Activated CD8-positive, alpha-beta memory T cell treated with anti-CD3 and anti-CD28 coated beads for 36 hours (primary cell): ENCODE measurements around the gene TRMT61A. TPM values are rescaled to one million over a fixed set of nuclear protein-coding genes. Genes with fewer than 3 reads are reported as not detected.
"Not testable (repeated sequence)": the region's sequence is repeated elsewhere in the genome, so short reads cannot be mapped to it uniquely, and the experiment has no call there.

ENCODE experiments used
- CTCF ChIA-PET: fragments of 350-600 bp; sonication (Branson Sonifier 250); formaldehyde crosslinking; loops from one replicate; lab custom pipeline; 2021; ENCODE audit warnings: antibody characterized with exemption; lab: Charles Lee
- POLR2A ChIA-PET: fragments of 350-600 bp; sonication (Branson Sonifier 250); formaldehyde crosslinking; loops from one replicate; lab custom pipeline; 2021; ENCODE audit warnings: antibody characterized with exemption; lab: Charles Lee
- total RNA-seq, 2 experiments: library from RNA; stranded (reverse); gene quantifications; one replicate each; pipeline ENCODE4 v1.2.3, GENCODE V29; 2021

TRMT61A gene
- total RNA-seq, 2 experiments from 2014 or later: 23.2 TPM

- POLR2A ChIA-PET: interaction anchor here (1.0 kb wide), 1 partner anchor 9 kb away, joined by 3 read pairs; no protein-coding TSS in a partner anchor
- CTCF ChIA-PET: interaction anchor here (1.4 to 3.7 kb wide), 5 partner anchors 10 to 42 kb away, joined by 3 to 38 read pairs (median 7); partner anchors contain the start of genes BAG5 and TRMT61A
These were observed 8.7 kb upstream of the TRMT61A start for GRCh38 chr14:103520269-103520656.

- CTCF ChIA-PET: interaction anchor here (1.2 to 3.7 kb wide), 5 partner anchors 10 to 41 kb away, joined by 3 to 38 read pairs (median 7); partner anchors contain the start of genes BAG5 and TRMT61A
- POLR2A ChIA-PET: interaction anchor here (0.6 to 1.0 kb wide), 2 partner anchors 9 to 36 kb away, joined by 3 to 10 read pairs; no protein-coding TSS in a partner anchor
These were observed 8.1 kb upstream of the TRMT61A start for GRCh38 chr14:103520657-103521437.

- ChIA-PET POLR2A (no interaction called here), CTCF (interaction anchor here (1.2 to 3.7 kb wide), 6 partner anchors 9 to 40 kb away, joined by 3 to 38 read pairs (median 6); partner anchors contain the start of genes BAG5 and TRMT61A)
These were observed 7.5 kb upstream of the TRMT61A start for GRCh38 chr14:103521438-103521950.

DNA sequence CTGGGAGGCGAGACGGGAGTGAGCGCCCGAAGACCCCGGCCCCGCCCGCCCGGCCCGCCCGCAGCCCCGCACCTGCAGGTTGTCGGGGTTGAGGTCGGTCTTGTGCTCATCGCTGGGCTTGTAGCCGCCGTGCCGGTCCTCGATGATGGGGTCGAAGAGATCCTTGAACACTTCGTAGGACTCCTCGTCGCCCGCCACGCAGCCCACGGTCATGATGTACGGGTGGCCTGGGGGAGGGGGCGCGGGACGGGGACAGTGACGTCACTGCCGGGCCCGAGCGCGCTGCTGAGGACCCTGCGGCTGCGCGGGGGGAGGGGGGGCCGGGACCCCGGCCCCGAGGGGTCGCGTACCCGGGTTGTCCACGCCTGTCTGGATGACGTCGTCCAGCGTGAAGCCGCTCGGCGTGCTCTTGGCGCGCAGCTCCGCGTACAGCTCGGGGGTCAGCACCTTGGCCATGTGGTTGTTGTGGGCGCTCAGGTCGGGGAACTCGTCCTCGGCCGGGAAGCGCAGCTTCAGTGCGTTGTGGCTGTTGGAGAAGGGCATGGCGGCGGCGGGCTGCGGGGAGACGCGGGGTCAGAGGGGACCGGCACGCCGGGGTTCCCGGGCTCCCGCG lies 6.9 kb upstream of the TRMT61A start:
- POLR2A ChIA-PET: interaction anchor here (0.6 kb wide), 1 partner anchor 196 kb away, joined by 5 read pairs; no protein-coding TSS in a partner anchor

DNA sequence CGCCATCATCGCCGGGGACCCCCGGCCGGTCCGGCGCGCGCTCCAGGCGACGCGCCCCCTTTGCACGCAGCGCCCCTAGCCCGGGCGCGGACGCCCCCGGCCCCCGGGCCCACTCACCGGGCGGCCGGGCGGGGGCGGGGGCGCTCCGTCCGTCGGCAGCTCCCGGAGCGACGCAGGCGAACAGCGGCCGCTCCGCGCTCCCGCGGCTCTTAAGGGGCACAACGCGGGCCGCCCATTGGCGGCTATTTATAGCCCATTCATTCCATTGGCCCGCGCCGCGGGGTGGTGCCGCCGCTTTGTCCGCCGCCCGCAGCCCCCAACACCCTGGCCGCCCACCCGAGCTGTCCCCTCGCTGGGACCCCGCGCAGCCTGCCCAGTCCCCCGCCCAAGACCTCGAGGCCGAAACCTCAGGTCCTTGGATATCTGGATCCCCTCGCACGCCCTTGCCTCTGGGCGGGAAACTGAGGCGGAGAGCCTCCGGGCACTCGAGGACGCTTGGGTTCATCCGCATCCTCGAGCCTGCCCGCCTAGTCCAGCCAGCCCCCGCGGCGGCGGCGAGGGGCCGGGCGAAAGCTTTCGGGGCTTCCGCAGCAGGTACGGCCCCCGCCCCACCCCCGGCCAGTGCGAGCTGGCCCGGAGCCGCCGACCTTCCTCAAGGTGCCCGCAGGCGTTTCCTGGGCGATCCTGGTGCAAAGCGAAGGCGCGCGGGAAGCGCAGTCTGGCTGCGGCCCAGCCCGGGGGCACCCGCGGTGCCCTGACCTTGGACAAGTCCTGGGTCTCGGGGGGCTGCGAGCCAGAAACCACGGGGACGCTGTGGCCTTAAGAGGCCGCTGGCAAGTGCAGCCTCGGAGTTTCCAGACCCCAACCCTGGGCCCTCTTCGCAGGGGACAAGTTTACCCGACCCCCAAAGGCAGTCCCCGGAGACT lies 6.1 kb upstream of the TRMT61A start, which contains the start of gene CKB:
CKB (minus strand) TSS at position 182 of the 926 bp plus-strand sequence. CDS start 337 bp downstream, outside the sequence.
- POLR2A ChIA-PET: interaction anchor here (0.6 kb wide), 1 partner anchor 195 kb away, joined by 5 read pairs; no protein-coding TSS in a partner anchor

More for the DNA sequence above, 6.9 kb upstream of the TRMT61A start:
- CTCF ChIA-PET: interaction anchor here (1.2 to 1.7 kb wide), 3 partner anchors 12 to 39 kb away, joined by 4 to 5 read pairs (median 4); no protein-coding TSS in a partner anchor

GRCh38 chr14:103523575-103523954 lies 5.4 kb upstream of the TRMT61A start:
- ChIA-PET POLR2A (no interaction called here), CTCF (interaction anchor here (1.3 kb wide), 1 partner anchor 38 kb away, joined by 4 read pairs; no protein-coding TSS in a partner anchor)

More for the DNA sequence above, 6.1 kb upstream of the TRMT61A start, which contains the start of gene CKB:
- CTCF ChIA-PET: interaction anchor here (1.3 to 1.7 kb wide), 2 partner anchors 11 to 38 kb away, joined by 4 to 5 read pairs; no protein-coding TSS in a partner anchor

DNA sequence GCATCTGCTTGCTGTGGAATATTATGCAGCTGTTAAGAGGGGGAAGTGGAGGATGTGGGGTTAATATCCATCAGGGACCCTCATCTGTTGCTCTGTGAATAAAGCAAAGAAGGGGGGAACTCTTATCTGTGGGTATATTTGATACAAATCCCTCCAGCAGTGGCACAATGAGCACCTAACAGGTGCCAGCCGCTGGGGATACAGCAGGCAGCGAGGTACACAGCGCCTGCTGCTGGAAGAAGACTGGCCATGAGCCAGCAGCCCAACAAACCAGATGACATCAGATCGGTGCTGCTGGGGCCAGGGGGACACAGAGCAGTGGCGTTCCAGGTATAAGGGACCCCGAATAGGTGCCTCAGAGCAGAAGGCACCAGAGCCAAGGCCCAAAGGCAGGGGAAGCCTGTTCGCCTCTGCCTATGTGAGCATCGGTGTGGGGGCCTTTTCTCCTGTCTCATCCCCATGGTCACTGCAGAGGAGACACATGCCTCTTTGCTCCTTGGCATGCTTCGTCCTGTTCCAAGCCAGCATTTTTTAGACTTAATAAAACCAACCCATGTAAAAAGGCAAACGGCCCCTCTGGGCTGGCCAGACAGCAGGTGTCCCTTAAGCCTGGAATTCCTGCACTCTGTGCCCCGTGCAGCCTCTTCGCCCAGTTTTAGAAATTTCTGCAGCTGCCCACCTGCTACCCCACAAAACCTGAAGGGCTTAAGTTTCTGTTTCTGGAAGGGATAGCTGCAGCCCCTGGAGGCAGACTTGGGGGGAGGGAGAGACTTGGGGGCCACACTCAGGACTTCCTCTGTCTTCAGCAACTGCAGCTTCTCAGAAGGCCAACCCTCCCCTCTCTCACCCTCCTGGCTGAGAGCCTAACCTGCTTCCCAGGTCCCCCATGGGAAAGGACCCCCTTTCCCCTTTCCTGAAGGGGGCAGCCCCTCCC lies 4.7 kb upstream of the TRMT61A start:
- ChIA-PET POLR2A (no interaction called here), CTCF (no interaction called here)

- CTCF ChIA-PET, POLR2A ChIA-PET: not testable (repeated sequence)
These were observed 3.4 kb upstream of the TRMT61A start for GRCh38 chr14:103525430-103526246.

DNA sequence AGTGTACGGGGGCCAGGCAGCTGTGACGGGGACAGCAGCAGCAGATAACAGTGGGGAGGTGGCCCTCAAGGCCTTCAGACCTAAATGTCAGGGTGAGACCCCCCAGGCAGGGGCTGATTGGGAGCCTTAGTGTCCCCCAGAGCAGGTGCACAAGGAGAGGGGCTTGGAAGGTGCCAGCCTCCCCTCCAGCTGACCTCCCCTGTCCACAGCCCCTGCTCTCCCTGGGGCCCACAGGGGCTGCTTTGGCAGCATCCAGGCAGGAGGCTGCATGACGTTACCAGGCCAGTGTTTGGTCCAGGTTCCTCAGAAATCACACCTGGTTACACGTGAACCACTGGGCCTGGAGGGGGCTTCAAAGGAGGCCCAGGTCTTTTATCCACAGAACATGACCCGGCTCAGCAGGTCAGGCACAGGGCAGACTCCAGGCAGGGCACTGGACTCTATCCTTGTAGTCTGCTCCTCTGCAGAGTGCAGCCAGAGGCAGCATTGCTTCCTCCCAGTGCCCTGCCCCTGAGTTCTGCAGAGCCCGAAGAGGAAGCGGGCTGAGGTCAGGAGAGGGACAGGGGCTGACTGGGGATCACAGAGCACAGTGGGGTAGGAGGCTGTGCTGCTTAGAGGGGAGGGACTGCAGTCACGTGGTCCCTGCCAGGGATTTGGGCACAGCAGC lies 2.6 kb upstream of the TRMT61A start:
- ChIA-PET POLR2A (no interaction called here), CTCF (interaction anchor here (2.6 kb wide), 1 partner anchor 21 kb away, joined by 12 read pairs; no protein-coding TSS in a partner anchor)

DNA sequence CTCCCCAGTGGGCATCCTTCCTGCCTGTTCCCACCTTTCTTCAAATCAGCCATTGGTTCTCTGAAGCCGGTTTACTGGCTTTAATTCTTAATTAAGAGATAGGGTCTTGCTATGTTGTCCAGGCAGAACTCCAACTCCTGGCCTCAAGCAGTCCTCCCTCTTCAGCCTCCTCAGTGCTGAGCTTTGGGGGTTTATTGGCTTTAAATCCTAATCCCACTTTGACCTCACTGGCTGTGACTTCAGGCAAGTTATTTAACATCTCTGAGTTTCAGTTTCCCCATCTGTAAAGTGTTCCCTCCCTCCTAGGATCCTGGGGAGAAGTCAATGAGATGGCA lies 2.1 kb upstream of the TRMT61A start:
- ChIA-PET POLR2A (no interaction called here), CTCF (interaction anchor here (2.6 kb wide), 1 partner anchor 20 kb away, joined by 12 read pairs; no protein-coding TSS in a partner anchor)

- ChIA-PET CTCF (interaction anchor here (2.6 to 6.9 kb wide), 2 partner anchors 8 to 20 kb away, joined by 12 to 38 read pairs; no protein-coding TSS in a partner anchor), POLR2A (interaction anchor here (0.5 to 1.1 kb wide), 3 partner anchors 11 to 320 kb away, joined by 3 to 7 read pairs (median 5); partner anchors contain the start of gene PPP1R13B)
These were observed 1.4 kb upstream of the TRMT61A start for GRCh38 chr14:103527408-103528145.

DNA sequence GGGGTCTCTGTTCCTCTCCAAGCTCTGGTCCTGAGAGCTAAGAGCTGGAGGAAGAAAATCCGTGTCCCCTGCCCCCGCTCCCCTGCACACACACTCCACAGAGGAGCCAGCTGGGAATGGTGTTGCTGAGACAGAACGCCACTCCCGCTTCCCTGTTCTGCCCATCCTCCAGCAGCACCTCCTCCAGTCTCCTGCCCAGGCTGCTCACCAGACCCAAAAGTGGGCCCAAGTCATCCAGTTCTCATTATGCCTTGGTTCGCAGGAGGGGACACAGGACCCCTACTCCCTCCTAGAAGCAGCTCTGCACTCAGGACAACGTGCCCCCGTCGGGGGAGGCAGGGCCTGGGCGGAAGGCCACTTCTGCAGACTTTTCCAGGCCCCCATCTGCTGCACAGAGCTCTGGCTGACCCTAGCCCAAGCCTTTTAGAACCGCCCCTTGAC lies 830 bp upstream of the TRMT61A start:
- POLR2A ChIA-PET: interaction anchor here (0.5 to 1.1 kb wide), 3 partner anchors 11 to 319 kb away, joined by 3 to 7 read pairs (median 5); partner anchors contain the start of gene PPP1R13B
- CTCF ChIA-PET: interaction anchor here (2.6 to 6.9 kb wide), 2 partner anchors 8 to 19 kb away, joined by 12 to 38 read pairs; no protein-coding TSS in a partner anchor

DNA sequence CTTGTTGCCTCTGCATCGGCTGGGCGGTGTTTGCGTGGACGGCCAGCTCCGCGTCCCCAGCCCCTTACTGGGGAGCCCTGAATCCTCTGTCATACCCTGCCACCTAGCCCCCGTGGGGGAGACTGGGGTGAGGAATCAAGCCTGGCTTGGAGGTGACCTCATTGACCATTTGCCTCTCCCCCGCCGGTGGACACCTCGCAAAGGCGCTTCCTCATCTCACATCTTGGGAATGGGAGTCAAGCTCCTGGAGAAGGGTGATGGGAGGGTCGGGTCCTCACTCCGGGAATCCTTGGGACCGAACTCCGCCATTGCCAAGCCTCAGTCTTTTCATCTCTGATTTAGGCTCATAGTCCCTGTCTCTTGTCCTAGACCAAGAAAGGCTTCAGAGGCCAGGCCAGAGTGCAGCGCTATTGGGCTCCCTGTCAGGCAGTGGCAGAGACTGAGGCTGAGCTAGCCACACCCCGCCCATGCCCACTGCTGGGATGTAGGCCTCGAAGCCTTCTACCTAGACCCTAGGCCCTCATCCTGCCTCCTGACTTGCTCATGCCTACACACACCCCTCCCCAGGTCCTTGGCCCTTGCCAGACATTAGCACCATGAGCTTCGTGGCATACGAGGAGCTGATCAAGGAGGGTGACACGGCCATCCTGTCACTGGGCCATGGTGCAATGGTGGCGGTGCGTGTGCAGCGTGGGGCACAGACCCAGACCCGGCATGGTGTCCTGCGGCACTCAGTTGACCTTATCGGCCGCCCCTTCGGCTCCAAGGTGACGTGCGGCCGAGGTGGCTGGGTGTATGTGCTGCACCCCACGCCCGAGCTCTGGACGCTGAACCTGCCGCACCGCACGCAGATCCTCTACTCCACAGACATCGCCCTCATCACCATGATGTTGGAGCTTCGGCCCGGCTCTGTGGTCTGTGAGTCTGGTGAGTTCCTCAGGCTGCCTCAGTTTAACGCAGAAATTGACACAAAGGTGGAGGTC lies 678 bp downstream of the TRMT61A start:
- ChIA-PET POLR2A (interaction anchor here (0.6 to 1.4 kb wide), 3 partner anchors 9 to 209 kb away, joined by 3 read pairs; no protein-coding TSS in a partner anchor), CTCF (interaction anchor here (1.1 to 6.9 kb wide), 6 partner anchors 9 to 30 kb away, joined by 3 to 38 read pairs (median 6); no protein-coding TSS in a partner anchor)
